Mucosa of gallbladder (tissue), 1 donor: ENCODE measurements around the gene POPDC2. TPM values are rescaled to one million over a fixed set of nuclear protein-coding genes. Genes with fewer than 3 reads are reported as not detected.

Experiments used
- DNase-seq: peaks from one replicate; pipeline ENCODE4 v3.0.0-alpha.2; 2020; ENCODE audit warnings: low spot score
- total RNA-seq: library from RNA; stranded (reverse); gene quantifications from one replicate; pipeline ENCODE4 v1.2.1, GENCODE V29; 2021
- donor health status: DM: no; HTN: no; CAD: no.

Gene POPDC2
- total RNA-seq, 1 donor from 2014 or later: 53.2 TPM

DNA sequence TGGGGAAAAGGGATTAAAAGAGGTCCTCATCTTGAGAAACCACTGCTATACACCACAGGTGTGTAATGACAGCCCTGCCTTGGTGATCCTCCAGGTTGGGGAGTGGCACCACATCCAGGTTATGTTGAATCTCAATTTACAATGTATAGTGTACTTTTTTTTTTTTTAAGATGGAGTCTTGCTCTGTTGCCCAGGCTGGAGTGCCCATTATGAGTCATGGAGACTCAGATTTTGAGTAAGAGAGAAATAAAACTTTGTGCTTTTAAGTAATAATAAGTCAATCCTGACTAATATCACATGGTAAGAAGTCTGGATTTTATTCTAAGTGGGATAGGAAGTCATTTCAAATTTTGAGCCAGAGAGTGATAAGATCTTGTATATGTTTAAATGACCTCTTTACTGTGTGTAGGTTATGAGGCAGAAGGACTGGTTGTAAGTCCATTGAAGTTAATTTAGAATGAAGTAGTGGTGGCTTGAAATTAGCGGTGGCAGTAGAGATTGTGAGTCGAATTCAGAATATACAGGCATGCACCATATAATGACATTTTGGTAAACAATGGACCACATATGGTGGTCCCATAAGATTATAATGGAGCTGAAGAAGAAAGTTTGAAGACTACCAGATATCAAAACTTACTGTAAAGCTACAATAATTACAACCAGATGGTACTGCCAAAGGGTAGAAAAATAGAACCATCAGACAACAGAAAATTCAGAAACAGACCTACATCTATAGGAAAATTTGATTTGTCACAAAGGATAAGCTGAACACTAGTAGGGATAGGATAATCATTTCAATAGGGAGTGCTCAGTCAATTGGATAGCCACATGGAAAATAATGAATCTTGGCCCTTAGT is 20.7 kb downstream of the POPDC2 start:
- no peak for DNase-seq

DNA sequence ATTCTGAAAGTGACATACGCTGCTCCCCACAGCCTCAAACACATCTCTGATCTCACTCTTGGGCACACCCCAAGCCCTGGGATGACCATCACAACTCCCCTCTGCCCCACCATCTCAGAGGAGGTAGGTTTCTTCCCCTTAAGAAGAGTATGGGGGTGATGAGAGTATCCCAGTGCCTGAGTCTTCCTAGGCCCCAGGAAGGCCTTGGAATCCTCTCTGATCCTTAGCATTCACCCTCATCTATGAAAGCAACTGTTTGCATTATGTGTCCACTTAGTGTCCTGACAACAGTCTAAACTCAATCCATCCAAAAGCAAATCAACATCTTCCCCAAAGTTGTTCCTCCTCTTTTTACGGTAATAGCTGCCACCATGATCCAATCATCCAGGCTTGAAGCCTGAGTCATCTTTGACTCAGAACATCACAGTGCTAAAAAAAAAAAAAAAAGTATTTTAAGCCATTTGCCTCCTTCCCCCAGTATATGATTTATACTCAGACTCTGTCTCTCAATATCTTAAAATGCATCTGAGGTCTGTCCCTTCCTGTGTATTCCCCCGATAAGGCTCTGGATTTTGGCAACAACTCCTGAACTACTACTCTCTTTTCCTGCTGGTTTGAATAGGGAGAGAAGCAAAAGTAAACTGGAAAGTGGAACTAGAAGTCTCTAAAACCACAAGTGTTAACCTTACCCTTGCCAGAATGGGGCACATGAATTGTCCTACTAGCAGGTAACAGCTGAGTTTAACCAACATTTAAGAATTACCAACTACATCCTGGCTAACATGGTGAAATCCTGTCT is 22.5 kb downstream of the POPDC2 start:
- no peak for DNase-seq

DNA sequence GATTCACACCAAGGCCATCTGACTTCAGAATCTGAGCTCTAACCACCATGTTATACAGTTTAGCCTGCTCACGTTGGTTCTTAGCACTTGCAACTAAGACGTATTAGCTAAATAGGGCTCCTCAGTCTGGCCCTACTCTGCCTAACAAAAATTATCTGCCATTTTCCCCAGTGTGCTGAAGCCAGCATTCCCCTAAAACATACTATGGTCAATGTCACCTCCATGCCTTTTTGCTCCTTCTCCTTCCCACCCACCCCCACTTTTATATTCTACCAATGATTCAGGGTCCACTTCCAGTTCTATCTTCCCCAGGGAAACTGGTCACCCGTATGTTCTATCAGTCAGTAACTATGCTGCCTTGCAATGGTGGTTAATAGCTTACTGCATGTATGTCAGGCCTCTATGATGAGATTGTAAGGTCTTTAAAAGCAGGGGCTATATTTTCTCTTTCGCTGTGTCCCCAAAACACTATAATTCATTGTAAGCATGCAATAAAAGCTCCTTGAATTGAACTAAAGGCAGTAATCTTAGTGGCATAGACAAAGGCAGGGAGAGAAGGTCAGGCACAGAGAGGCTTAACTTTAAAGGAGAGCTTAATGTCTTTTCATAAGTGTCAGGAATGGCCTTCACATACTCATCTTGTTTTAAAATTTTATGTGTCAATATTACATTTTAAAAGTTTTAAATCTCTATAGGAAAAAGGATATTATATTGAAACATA is 23.3 kb downstream of the POPDC2 start:
- DNase-seq: no peak

DNA sequence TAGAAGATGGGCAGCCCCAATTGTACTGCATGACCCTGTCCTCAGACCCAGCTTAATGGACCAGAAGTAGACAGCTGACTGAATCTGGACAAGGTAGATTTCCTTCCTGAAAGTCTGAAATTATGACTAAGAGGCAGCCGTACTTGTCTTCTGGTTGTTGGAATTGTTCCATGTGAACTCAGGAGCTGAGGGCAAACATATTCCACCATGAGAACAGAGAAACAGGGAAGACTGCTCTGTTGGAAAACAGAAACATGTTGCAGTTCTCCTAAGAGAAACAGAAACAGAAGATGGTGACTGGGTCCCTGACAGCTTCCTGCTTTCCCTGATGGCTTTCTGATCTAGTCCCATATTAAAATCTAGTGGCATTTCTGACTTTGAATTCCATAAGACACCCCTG is 24.1 kb downstream of the POPDC2 start:
- no peak for DNase-seq

DNA sequence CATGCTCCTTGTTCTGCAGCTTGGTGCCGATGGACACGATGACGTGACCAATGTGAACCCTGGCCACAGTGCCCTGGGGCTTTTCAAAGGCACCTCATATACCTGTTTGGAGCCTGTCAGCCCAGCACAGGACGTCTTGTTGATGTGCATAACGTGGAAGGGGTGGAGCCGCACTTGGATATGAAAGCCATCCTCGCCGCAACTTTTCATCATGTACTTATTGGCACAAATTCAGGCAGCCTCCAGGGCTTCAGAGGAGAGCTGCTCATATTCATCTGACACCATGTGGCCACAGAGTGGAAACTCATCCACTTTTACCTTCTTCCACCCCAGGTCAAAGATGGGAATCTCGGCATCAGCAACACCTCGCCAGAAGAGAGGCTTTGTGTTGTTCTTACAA is 24.7 kb downstream of the POPDC2 start:
- no peak for DNase-seq

DNA sequence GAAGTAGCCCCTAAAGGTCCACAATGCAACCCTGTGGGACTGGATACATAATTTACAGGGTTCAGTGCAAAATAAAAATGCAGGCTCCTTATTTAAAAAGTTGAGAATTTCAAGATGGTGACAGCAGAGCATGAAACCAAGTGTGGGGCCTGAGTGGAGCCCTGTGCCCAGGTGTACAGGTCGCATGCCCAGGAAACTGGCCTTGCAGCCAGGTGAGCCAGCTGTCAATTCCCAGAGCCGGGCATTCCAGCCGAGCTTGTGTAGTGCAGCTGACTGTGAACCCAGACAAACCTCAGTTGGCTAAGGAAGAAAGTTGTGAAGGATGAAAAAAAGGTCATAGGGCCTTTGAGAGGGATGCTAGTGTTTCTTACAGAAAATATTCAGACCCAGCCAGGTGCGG is 27.6 kb downstream of the POPDC2 start:
- DNase-seq: no peak

DNA sequence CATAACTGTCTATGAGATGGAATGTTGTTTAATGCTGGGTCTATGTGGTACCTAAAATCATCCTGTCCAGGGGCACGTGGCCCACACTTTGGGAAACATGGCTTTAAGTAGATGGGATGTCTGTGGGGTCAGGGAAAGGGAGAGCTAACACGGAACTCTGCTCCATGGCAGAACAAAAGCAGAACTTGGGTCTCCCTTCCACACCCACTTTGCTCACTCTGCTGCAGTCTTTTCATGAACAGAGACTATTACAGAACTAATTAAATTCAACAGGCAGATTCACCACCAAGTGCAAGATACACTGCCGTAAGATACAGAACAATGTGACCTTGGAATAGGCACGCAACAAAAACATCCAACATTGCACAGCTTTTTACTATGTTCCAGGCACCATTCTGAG is 28.2 kb downstream of the POPDC2 start:
- no peak for DNase-seq

DNA sequence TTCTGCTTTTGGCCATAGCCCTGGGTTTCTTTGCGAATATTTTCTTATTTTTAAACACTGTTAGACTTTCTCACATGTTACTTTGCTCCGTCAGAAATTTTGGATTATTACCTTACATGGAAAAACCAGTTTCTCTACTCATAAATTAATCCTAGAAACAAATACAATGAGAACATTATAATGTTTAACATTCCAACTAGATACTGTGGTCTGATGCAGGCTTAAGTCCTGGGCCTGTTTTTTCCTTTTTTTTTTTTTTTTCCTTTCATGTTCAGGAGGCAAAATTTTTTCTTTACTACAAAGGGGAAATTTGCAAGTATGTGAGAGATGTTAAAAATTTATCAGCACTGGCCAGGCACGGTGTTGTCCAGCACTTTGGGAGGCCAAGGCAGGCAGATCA is 28.9 kb downstream of the POPDC2 start:
- no peak for DNase-seq

DNA sequence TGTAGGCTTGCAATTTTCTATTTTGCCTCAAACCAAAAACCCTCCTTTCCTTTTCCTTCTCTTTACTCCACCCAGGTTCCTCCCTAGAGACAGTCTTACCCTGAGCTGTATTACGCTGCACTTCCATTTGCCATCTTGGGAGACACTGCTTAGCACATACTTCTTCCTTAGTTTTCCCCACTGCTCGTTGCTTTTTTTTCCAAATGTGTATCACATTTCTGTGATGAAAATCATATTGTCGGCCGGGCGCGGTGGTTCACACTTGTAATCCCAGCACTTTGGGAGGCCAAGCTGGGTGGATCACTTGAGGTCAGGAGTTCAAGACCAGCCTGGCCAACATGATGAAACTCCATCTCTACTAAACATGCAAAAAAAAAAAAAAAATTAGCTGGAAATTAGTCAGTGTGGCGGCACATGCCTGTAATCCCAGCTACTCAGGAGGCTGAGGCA is 29.5 kb downstream of the POPDC2 start:
- no peak for DNase-seq

DNA sequence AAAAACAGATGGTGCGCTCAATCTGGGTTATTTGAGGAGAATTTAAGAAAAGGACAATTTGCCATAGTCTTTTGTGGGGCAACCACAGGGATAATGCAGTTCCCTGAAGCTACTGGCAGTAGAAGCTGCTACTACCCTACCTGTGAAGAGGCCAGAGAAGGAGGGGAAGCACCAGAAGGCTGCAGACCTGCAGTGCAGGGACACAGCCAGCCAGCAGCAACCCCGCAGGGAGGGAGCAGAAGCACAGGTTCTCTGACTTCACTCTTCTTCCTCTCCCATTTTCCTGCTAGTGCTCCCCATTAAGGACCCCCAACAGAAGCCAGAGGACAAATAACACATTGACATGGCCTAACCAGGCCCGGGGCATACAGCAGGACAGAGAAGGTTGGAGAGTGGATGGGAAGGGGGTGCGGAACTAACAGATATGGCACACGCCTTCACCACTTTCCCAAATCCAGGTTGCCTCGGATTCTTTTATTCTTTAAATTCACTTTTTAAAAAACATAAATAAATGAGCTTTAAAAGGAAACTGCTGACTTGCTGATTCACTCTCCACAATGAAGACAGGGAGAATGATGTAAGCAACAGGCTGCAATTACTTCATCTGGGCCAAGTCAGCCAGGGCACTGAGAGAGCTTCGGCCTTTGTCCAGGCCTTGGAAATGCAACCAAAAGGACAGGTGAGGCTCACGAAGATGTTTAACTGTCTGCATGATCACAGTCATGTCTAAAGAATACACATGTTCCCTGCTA is 30.1 kb downstream of the POPDC2 start:
- no peak for DNase-seq

DNA sequence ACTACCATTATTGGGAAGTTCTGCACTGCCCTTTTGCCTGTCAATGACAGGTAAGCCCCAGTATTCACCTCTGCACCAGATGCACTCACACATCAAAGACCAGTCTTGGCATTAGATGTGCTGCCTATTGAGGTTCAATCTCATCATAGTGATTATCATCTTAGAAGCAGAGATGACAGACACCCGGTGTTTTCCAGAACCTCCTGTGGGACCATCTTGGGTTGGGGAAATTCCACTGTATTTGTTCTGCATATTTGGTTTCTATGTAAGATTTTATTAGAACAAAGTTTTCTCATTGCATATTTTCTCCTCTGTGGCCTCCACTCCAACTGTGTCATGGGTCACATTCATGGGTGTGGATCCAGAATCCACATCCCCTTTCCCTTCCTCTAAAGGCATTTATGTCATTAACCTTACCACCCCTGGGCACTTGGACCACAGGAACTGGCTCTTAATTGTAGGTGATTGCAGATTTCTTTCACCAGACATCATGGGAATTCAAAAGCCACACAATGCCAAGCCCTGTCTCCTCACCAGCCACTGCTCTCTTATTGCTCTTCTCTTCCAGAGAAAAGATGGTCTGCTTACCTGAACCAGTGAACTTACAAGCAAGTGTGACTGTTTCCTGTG is 31.5 kb downstream of the POPDC2 start:
- no peak for DNase-seq

DNA sequence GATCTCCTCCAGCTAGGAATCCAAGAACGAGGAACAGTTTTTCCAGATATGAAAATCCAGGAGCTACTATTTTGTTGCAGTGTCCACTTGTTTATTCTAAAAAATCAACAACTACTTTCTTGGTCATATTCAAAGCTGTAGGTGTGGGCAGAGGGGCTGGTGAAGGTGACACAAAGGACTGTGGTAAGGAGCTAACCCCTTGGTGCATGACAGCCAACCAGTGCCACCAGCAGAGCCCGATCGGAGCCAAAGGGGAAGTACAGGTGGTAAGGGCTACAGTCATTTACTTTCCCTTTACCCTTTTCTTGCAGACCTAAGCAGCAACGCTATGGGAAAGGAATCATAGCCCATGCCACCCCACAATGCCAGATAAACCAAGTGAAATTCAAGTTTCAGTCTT is 32.0 kb downstream of the POPDC2 start:
- no peak for DNase-seq

DNA sequence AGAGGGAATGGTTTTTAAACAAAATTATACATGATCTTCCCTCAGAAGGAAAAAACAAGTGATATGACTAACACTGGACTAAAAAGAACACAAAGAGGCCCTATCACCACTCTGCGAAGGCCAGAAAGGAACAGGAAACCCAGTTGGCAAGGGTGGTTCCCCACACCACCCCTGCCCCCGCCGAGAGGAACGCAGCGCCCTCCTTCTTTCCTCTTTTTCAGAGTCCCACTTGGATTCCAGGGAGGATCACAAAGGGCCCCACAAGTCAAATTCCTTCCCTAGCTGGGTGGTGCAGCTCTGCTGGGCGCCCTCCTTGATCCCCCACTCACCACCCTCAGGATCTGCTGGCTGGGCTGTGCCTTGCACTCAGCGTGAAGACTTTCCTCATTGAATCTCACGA is 32.9 kb downstream of the POPDC2 start:
- no peak for DNase-seq

DNA sequence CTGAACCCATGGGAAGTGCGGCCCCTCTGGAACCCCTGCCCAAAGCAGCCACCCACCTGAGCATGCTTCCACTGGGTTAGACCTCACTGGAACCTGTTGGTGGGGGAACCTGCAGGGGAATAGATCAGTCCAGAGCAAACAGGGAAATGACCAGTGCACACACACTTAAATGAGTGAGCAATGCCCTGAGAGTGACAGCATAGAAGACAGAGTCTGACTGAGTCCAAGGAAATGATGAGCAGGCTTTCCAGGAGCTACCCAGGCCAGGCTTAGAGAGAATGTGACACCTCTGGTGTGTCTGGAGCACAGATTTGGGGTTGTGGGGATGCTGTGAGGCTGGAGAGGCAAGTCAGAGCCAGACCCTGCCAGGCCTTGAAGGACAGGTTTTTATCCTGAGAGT is 34.2 kb downstream of the POPDC2 start:
- no peak for DNase-seq

DNA sequence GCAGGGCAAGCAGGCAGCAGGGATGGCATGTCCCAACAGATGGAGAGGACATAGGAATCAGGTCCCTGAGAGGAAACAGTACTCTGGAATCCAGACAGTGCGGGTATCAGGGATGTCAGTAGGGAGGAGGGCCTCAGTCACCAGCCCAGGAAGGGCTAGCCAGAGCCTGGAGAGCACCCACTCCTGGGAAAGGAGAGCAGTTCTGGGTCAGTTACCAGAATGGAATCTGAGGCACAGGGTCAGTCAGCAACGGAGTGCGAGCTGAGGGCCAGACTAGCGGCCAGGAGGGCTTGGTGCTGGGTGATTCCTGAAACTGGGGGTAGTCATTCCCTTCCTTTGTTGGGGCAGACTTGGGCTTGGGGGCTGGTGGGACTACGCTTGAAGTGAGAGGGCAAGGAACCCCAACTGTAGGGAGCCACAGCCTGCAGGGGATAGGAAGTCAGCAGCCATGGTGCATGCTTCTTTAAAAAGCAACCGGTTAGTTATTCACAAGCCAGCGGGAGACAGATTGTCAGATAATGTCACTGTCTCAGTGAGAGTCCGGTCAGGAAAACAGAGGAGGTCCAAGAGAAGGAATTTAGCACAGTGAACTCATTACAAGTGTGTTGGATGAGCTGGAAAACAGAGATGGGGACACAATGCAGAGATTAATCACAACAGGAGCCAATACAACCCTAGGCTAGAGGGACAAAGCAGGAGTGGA is 34.8 kb downstream of the POPDC2 start:
- no peak for DNase-seq

DNA sequence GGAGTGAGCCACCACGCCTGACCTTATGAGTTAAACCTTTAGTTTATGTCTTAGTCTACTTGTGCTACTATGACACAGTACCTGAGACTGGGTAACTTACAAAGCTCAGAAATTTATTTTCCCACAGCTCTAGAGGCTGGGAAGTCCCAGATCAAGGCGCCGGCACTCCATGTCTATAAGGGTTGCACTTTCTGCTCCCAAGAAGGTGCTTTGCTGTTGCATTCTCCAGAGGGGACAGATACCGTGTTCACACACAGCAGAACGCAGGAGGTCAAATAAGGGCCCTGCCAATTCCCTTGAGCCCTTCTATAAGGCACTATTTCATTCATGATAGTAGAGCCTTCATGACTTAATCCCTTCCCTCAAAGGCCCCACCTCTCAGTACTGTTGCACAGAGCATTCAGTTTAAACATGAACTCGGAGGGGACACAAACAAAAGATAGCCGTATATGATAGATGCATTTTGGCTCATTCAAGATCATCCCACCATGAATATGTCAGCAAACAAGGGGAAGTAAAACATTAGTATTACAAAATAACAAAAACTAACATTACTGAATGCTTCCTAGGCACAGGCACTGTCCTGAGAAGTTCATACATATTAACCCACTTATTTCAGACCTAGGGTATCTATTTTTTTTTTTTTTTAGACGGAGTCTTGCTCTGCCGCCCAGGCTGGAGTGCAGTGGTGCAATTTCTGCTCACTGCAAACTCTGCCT is 36.2 kb downstream of the POPDC2 start:
- no peak for DNase-seq

DNA sequence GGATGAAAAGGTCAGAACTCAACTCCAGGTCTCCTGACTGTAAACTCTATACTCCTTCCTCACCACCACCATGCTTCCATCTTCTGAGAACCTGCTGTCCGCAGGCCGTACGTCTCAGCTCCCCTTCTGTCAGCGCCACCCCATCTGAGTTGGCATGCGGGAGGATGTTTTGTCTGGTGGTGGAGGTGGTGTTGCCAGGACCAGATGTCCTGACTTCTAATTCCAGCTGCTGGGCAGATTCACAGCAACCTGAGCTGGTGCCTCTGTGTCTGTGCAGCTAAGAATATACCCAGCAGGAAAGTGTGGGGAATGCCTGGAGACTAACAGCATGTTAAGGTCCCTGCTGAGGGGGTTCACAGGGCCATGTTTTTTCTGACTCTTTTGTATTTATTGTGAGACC is 39.5 kb downstream of the POPDC2 start:
- no peak for DNase-seq

DNA sequence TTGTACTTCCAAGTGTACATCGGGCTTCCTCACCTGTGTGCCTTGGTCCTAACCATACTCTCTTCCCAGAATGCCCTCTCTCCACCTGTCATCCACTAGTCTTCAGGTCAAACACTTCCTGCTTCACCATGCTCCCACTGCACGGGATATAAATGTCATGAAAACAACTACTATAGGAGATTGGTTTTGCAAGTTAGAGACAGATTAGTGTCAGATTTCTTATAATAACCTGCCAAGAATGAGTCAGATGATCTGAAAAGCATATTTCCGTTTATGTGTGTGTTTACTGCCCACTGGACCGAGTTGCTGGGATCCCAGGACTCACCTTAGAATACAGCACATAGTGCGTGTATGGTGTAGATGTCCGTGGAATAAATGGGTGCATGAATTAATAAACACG is 41.3 kb downstream of the POPDC2 start:
- DNase-seq: no peak

DNA sequence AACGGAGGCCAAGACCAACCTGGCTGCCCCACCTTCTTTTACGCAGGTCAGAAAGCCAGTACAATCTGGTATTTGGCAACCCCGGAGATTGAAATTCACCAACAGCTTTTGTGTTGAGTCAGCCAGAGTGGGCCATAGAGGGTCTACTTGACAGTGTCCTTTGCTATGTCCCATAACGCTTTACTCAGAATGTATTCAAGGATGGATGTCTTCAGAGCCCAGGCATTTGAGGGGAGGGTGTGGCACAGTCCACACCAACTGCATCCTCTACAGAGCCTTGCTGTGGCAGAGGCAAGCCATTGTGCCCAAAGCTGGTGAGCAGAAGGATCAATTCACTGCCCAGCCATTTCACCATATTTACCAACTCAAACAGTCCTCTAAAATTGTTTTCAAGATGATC is 44.3 kb downstream of the POPDC2 start:
- DNase-seq: no peak

DNA sequence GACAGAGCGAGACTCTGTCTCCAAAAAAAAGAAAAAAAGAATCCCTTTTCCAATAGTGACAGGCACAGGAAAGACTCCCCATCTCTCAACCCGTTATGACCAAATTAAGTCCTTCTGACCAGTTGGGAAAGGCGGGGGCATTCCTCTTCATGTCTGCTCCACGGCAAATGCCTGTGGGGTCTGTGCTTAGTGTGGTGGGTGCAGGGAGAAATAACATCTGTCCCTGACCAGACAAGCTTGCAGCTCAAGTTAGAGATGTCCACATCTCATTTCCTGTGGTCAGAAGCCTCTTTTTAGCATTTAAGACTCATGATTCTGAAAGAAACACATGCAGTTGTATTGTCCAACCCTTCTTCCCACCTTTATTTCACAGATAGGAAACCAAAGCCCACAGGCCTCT is 46.5 kb downstream of the POPDC2 start:
- DNase-seq: no peak
